Neural cell (in vitro differentiated cells): Measurements from ENCODE around the gene SMARCB1. TPM values are rescaled to one million over a fixed set of nuclear protein-coding genes. Genes with fewer than 3 reads are reported as not detected.

Experiments used
- H2AFZ ChIP-seq: fragments of 200-600, 300-800 bp; sonication (generic), shearing (Covaris generic); 2 replicates; pipeline ENCODE4 v1.6.0; 2014; ENCODE audit warnings: low read depth, mild to moderate bottlenecking, antibody characterized with exemption, low read length, moderate library complexity
- H3F3A ChIP-seq: fragments of 200-600 bp; shearing (Covaris generic); 2 replicates; pipeline ENCODE4 v1.6.1; 2016; ENCODE audit warnings: mild to moderate bottlenecking, moderate library complexity, mixed read lengths, antibody characterized with exemption, low read length; ENCODE audit not compliant: insufficient read depth, poor library complexity, severe bottlenecking
- H3K27ac ChIP-seq: fragments of 200-600, 300-800 bp; sonication (generic), shearing (Covaris generic); 2 replicates; pipeline ENCODE4 v1.5.1; 2014; ENCODE audit warnings: mild to moderate bottlenecking, low read length, moderate library complexity
- H3K27me3 ChIP-seq: fragments of 300-800, 200-600 bp; sonication (generic), shearing (Covaris generic); 2 replicates; pipeline ENCODE4 v1.6.0; 2014; ENCODE audit warnings: mild to moderate bottlenecking, low read depth, low read length, moderate library complexity; ENCODE audit not compliant: insufficient read depth
- H3K36me3 ChIP-seq: fragments of 300-800, 200-600 bp; sonication (generic), shearing (Covaris generic); 2 replicates; pipeline ENCODE4 v1.5.1; 2014; ENCODE audit warnings: mild to moderate bottlenecking, antibody characterized with exemption, low read length, moderate library complexity; ENCODE audit not compliant: insufficient read depth
- H3K4me2 ChIP-seq: fragments of 300-800, 200-600 bp; sonication (generic), shearing (Covaris generic); 2 replicates; pipeline ENCODE4 v1.6.0; 2014; ENCODE audit warnings: mild to moderate bottlenecking, low read length
- H3K4me3 ChIP-seq: fragments of 300-800, 200-600 bp; sonication (generic), shearing (Covaris generic); 2 replicates; pipeline ENCODE4 v1.5.1; 2014; ENCODE audit warnings: mild to moderate bottlenecking, low read length, moderate library complexity
- H3K79me2 ChIP-seq: fragments of 200-600 bp; shearing (Covaris generic); replicated peaks from 2 replicates; pipeline ENCODE4 v1.6.0; 2014; ENCODE audit warnings: mild to moderate bottlenecking, low read length, moderate library complexity; ENCODE audit not compliant: insufficient read depth
- H3K9ac ChIP-seq: fragments of 300-800, 200-600 bp; sonication (generic), shearing (Covaris generic); 2 replicates; pipeline ENCODE4 v1.6.1; 2016; ENCODE audit warnings: mild to moderate bottlenecking, low read length, mixed read lengths
- H3K9me2 ChIP-seq: fragments of 200-600 bp; shearing (Covaris generic); 2 replicates; pipeline ENCODE4 v1.6.1; 2016; ENCODE audit warnings: mild to moderate bottlenecking, low read length, mixed read lengths; ENCODE audit not compliant: insufficient read depth
- H3K9me3 ChIP-seq: fragments of 200-600, 300-800 bp; sonication (generic), shearing (Covaris generic); 2 replicates; pipeline ENCODE4 v1.6.1; 2016; ENCODE audit warnings: mild to moderate bottlenecking, mixed run types, low read length, moderate library complexity, mixed read lengths
- H4K20me1 ChIP-seq: fragments of 200-600 bp; shearing (Covaris generic); 2 replicates; pipeline ENCODE4 v1.6.1; 2016; ENCODE audit warnings: mild to moderate bottlenecking, mixed run types; ENCODE audit not compliant: insufficient read depth
- CTCF ChIP-seq: fragments of 450-650 bp; IDR thresholded peaks from 2 replicates; pipeline ENCODE4 v1.5.1; 2014; ENCODE audit warnings: antibody characterized with exemption, mild to moderate bottlenecking, moderate library complexity; ENCODE audit not compliant: poor library complexity, severe bottlenecking
- EP300 ChIP-seq: fragments of 450-650 bp; conservative IDR thresholded peaks from 2 replicates; pipeline ENCODE4 v1.6.1; 2014; ENCODE audit warnings: antibody characterized with exemption, mild to moderate bottlenecking, moderate library complexity; ENCODE audit not compliant: poor library complexity, severe bottlenecking
- EZH2 ChIP-seq: fragments of 200-600, 300-800 bp; shearing (Covaris generic), sonication (generic); IDR thresholded peaks from 2 replicates; pipeline ENCODE4 v1.6.1; 2014; ENCODE audit warnings: antibody characterized with exemption, low read length, borderline replicate concordance, mild to moderate bottlenecking; ENCODE audit not compliant: insufficient read depth, poor library complexity, severe bottlenecking
- MXI1 ChIP-seq: fragments of 450-650 bp; conservative IDR thresholded peaks from 2 replicates; pipeline ENCODE4 v1.6.1; 2014; ENCODE audit warnings: antibody characterized with exemption, mild to moderate bottlenecking; ENCODE audit not compliant: poor library complexity, severe bottlenecking
- POLR2AphosphoS5 ChIP-seq: IDR thresholded peaks from 2 replicates; pipeline ENCODE4 v1.6.1; 2012
- RAD21 ChIP-seq: fragments of 450-650 bp; conservative IDR thresholded peaks from 2 replicates; pipeline ENCODE4 v1.6.1; 2014; ENCODE audit warnings: antibody characterized with exemption, mild to moderate bottlenecking, moderate library complexity
- REST ChIP-seq: IDR thresholded peaks from 2 replicates; pipeline ENCODE4 v1.6.1; 2012; ENCODE audit warnings: borderline replicate concordance
- SMC3 ChIP-seq: fragments of 450-650 bp; conservative IDR thresholded peaks from 2 replicates; pipeline ENCODE4 v1.6.1; 2014; ENCODE audit warnings: antibody characterized with exemption, mild to moderate bottlenecking, moderate library complexity; ENCODE audit not compliant: poor library complexity
- TAF1 ChIP-seq: IDR thresholded peaks from 2 replicates; pipeline ENCODE4 v1.6.1; 2012; ENCODE audit warnings: low read depth
- polyA plus RNA-seq: library from polyadenylated mRNA; depleted of rRNA; stranded (reverse); fragments of >200 nt; gene quantifications from 2 replicates; pipeline ENCODE4 v1.2.3, GENCODE V29; 2014

SMARCB1 gene
- polyA plus RNA-seq, 1 donor from 2014 or later: 97.5 TPM

GRCh38 chr22:23840026-23840425 is 53.3 kb downstream of the SMARCB1 start:
- H3F3A ChIP-seq: no peaks in the 10 kb centered on the region
- H3K4me3 ChIP-seq: no peak overlapping the region
- H3K4me2 ChIP-seq: no peak overlapping the region
- TF ChIP-seq RAD21 (no peak), EP300 (no peak), POLR2AphosphoS5 (no peak), MXI1 (no peak), REST (no peak), SMC3 (no peak), CTCF (no peak), EZH2 (no peak), TAF1 (no peak)
- no peak overlapping the region for H2AFZ ChIP-seq
- no peaks in the 10 kb centered on the region for H4K20me1 ChIP-seq
- no peaks in the 10 kb centered on the region for H3K36me3 ChIP-seq
- H3K9me3 ChIP-seq: no peaks in the 10 kb centered on the region
- no peaks in the 10 kb centered on the region for H3K9me2 ChIP-seq
- H3K27ac ChIP-seq: no peak overlapping the region
- H3K79me2 ChIP-seq: no peaks in the 10 kb centered on the region
- H3K27me3 ChIP-seq: no peaks in the 10 kb centered on the region
- H3K9ac ChIP-seq: no peak overlapping the region

DNA sequence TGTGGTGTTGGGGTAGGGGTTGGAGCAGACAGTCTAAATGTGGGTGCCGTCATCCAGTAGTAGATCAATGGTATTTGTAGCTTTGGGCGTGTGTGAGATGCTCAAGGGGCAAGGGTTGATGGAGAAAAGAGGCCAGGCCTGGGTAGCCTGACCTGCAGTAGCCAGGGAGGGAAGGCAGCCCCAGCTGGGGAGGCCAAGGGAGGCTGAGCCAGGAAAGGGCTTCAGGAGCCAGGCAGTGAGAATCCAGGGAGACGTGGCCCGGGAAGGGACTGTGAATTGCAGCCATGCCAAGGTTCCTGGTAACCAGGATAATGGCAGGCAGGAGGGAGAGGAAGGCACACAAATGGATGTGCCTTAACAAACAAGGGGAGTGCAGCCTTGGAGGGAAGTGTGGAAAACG is 54.5 kb downstream of the SMARCB1 start:
- no peak overlapping the region for H3K9ac ChIP-seq
- H3F3A ChIP-seq: no peaks in the 10 kb centered on the region
- no peaks in the 10 kb centered on the region for H3K36me3 ChIP-seq
- H4K20me1 ChIP-seq: no peaks in the 10 kb centered on the region
- H3K9me3 ChIP-seq: no peaks in the 10 kb centered on the region
- no peaks in the 10 kb centered on the region for H3K9me2 ChIP-seq
- H3K79me2 ChIP-seq: no peaks in the 10 kb centered on the region
- H3K27ac ChIP-seq: no peak overlapping the region
- no peak overlapping the region for H3K4me3 ChIP-seq
- H2AFZ ChIP-seq: no peak overlapping the region
- H3K4me2 ChIP-seq: no peak overlapping the region
- no peaks in the 10 kb centered on the region for H3K27me3 ChIP-seq
- TF ChIP-seq SMC3 (no peak), POLR2AphosphoS5 (no peak), TAF1 (no peak), RAD21 (no peak), MXI1 (no peak), REST (no peak), EZH2 (no peak), CTCF (no peak)
